ENCODE results near the gene STC2. TPM values are rescaled to one million over a fixed set of nuclear protein-coding genes. Genes with fewer than 3 reads are reported as not detected.

Gene STC2
- total RNA-seq, 1 experiment from 2014 or later = 43.4 TPM

GRCh38 chr5:173301695-173302545 lies 26.3 kb downstream of the STC2 start:
- no peaks in the 10 kb centered on the region for H3K9me3 ChIP-seq (replicated peaks)
- no peak overlapping the region for H3K4me3 ChIP-seq
- peaks cover 20% of the 10 kb centered on the region for H3K4me1 ChIP-seq (replicated peaks)
- H3K27me3 ChIP-seq (replicated peaks) = no peaks in the 10 kb centered on the region
- no peak for DNase-seq (ENCODE audit: low read depth in 1 of 2, low spot score in 2 of 2)
- no peaks in the 10 kb centered on the region for H3K36me3 ChIP-seq
- no peak overlapping the region for H3K27ac ChIP-seq

- Histone ChIP-seq H3K27ac (no peak overlapping the region), H3K27me3 (replicated peaks) (no peaks in the 10 kb centered on the region), H3K4me3 (no peak overlapping the region), H3K36me3 (no peaks in the 10 kb centered on the region), H3K9me3 (replicated peaks) (no peaks in the 10 kb centered on the region), H3K4me1 (replicated peaks) (peaks cover 20% of the 10 kb centered on the region)
- DNase-seq (ENCODE audit: low read depth in 1 of 2, low spot score in 2 of 2) = no peak
These were observed 27.7 kb downstream of the STC2 start for GRCh38 chr5:173300389-173301047.

- H3K4me3 ChIP-seq = no peak overlapping the region
- H3K9me3 ChIP-seq (replicated peaks) = no peaks in the 10 kb centered on the region
- H3K27ac ChIP-seq = no peak overlapping the region
- peaks cover 20% of the 10 kb centered on the region for H3K4me1 ChIP-seq (replicated peaks)
- no peak for DNase-seq (ENCODE audit: low read depth in 1 of 2, low spot score in 2 of 2)
- no peaks in the 10 kb centered on the region for H3K36me3 ChIP-seq
- H3K27me3 ChIP-seq (replicated peaks) = no peaks in the 10 kb centered on the region
These were observed 28.4 kb downstream of the STC2 start for GRCh38 chr5:173299820-173300219.

GRCh38 chr5:173298213-173298926 lies 29.8 kb downstream of the STC2 start:
- no peak overlapping the region for H3K4me3 ChIP-seq
- no peak overlapping the region for H3K27ac ChIP-seq
- peaks cover 19% of the 10 kb centered on the region for H3K4me1 ChIP-seq (replicated peaks)
- no peaks in the 10 kb centered on the region for H3K36me3 ChIP-seq
- no peaks in the 10 kb centered on the region for H3K9me3 ChIP-seq (replicated peaks)
- no peak for DNase-seq (ENCODE audit: low read depth in 1 of 2, low spot score in 2 of 2)
- H3K27me3 ChIP-seq (replicated peaks) = no peaks in the 10 kb centered on the region

GRCh38 chr5:173297813-173298212 lies 30.4 kb downstream of the STC2 start:
- Histone ChIP-seq H3K27ac (no peak overlapping the region), H3K4me1 (replicated peaks) (peaks cover 16% of the 10 kb centered on the region), H3K4me3 (no peak overlapping the region), H3K36me3 (no peaks in the 10 kb centered on the region), H3K27me3 (replicated peaks) (no peaks in the 10 kb centered on the region), H3K9me3 (replicated peaks) (no peaks in the 10 kb centered on the region)
- DNase-seq (ENCODE audit: low read depth in 1 of 2, low spot score in 2 of 2) = no peak

- H3K36me3 ChIP-seq = no peaks in the 10 kb centered on the region; the same call in 1 of the 2 replicates
- H3K27me3 ChIP-seq (replicated peaks) = no peaks in the 10 kb centered on the region
- H3K9me3 ChIP-seq (replicated peaks) = no peaks in the 10 kb centered on the region
These were observed 31.2 kb downstream of the STC2 start for GRCh38 chr5:173296737-173297676.

GRCh38 chr5:173295796-173296195 lies 32.4 kb downstream of the STC2 start:
- H3K36me3 ChIP-seq = no peaks in the 10 kb centered on the region; the same call in 1 of the 2 replicates
- no peaks in the 10 kb centered on the region for H3K9me3 ChIP-seq (replicated peaks)
- no peak for DNase-seq (ENCODE audit: low read depth in 1 of 2, low spot score in 2 of 2)
- H3K27me3 ChIP-seq (replicated peaks) = no peaks in the 10 kb centered on the region
- H3K4me1 ChIP-seq (replicated peaks) = peaks cover 10% of the 10 kb centered on the region
- H3K4me3 ChIP-seq = no peak overlapping the region
- no peak overlapping the region for H3K27ac ChIP-seq

More at GRCh38 chr5:173296737-173297676, 31.2 kb downstream of the STC2 start:
- Histone ChIP-seq H3K27ac (no peak overlapping the region), H3K4me1 (replicated peaks) (peaks cover 11% of the 10 kb centered on the region), H3K4me3 (no peak overlapping the region)
- no peak for DNase-seq (ENCODE audit: low read depth in 1 of 2, low spot score in 2 of 2)

- H3K27ac ChIP-seq = no peak overlapping the region
- H3K9me3 ChIP-seq (replicated peaks) = no peaks in the 10 kb centered on the region
- H3K27me3 ChIP-seq (replicated peaks) = no peaks in the 10 kb centered on the region
- DNase-seq (ENCODE audit: low read depth in 1 of 2, low spot score in 2 of 2) = no peak
- H3K4me1 ChIP-seq (replicated peaks) = peaks cover 10% of the 10 kb centered on the region
- no peaks in the 10 kb centered on the region; the same call in 1 of the 2 replicates for H3K36me3 ChIP-seq
- no peak overlapping the region for H3K4me3 ChIP-seq
These were observed 33.4 kb downstream of the STC2 start for GRCh38 chr5:173294673-173295320.

GRCh38 chr5:173293817-173294672 lies 34.2 kb downstream of the STC2 start:
- H3K4me3 ChIP-seq = no peak overlapping the region
- peak; percentile 84 to 88 for DNase-seq (ENCODE audit: low read depth in 1 of 2, low spot score in 2 of 2)
- peaks cover 10% of the 10 kb centered on the region for H3K4me1 ChIP-seq (replicated peaks)

GRCh38 chr5:173291722-173292658 lies 36.2 kb downstream of the STC2 start:
- no peak overlapping the region for H3K4me3 ChIP-seq
- H3K27me3 ChIP-seq (replicated peaks) = no peaks in the 10 kb centered on the region; the same call in 1 of the 2 replicates
- H3K9me3 ChIP-seq (replicated peaks) = no peaks in the 10 kb centered on the region
- no peak for DNase-seq (ENCODE audit: low read depth in 1 of 2, low spot score in 2 of 2)
- no peaks in the 10 kb centered on the region; the same call in 1 of the 2 replicates for H3K36me3 ChIP-seq
- H3K4me1 ChIP-seq (replicated peaks) = peaks cover 10% of the 10 kb centered on the region
- no peak overlapping the region for H3K27ac ChIP-seq

More at GRCh38 chr5:173293817-173294672, 34.2 kb downstream of the STC2 start:
- H3K27ac ChIP-seq = no peak overlapping the region
- H3K36me3 ChIP-seq = no peaks in the 10 kb centered on the region; the same call in 1 of the 2 replicates
- H3K9me3 ChIP-seq (replicated peaks) = no peaks in the 10 kb centered on the region
- H3K27me3 ChIP-seq (replicated peaks) = no peaks in the 10 kb centered on the region; the same call in 1 of the 2 replicates
